Nephron progenitor cell (in vitro differentiated cells): Measurements from ENCODE around the gene GAMT.
A peak's percentile ranks its signal among the peaks of the same experiment; 100 is the strongest.
"Not testable (repeated sequence)": the region's sequence is repeated elsewhere in the genome, so short reads cannot be mapped to it uniquely, and the experiment has no call there.

ENCODE experiments used
- DNase-seq: peaks from one replicate; pipeline ENCODE4 v3.0.0; 2021
- H3K27ac Mint-ChIP-seq: 2 replicates; pipeline ENCODE4 v1.8.0; 2021; ENCODE audit warnings: mild to moderate bottlenecking, moderate library complexity, mixed read lengths
- H3K27me3 Mint-ChIP-seq: 2 replicates; pipeline ENCODE4 v1.8.0; 2021; ENCODE audit warnings: mild to moderate bottlenecking, low read depth, mixed read lengths; ENCODE audit not compliant: poor library complexity
- H3K36me3 Mint-ChIP-seq: 2 replicates; pipeline ENCODE4 v1.8.0; 2021; ENCODE audit warnings: low read depth, mixed read lengths
- H3K4me1 Mint-ChIP-seq: 2 replicates; pipeline ENCODE4 v1.8.0; 2021; ENCODE audit warnings: mixed read lengths
- H3K4me3 Mint-ChIP-seq: 2 replicates; pipeline ENCODE4 v1.8.0; 2021; ENCODE audit warnings: mild to moderate bottlenecking, moderate library complexity, mixed read lengths
- H3K9me3 Mint-ChIP-seq: 2 replicates; pipeline ENCODE4 v1.8.0; 2021; ENCODE audit warnings: mild to moderate bottlenecking, moderate library complexity, mixed read lengths
- CTCF ChIP-seq: fragments of 200-600 bp; sonication (generic); IDR thresholded peaks from 2 replicates; pipeline ENCODE4 v1.5.0; 2021; ENCODE audit warnings: antibody characterized with exemption

GAMT gene

GRCh38 chr19:1445932-1446712 lies 44.8 kb upstream of the GAMT start:
- no peaks in the 10 kb centered on the region for H3K9me3 Mint-ChIP-seq
- no peak for TF ChIP-seq CTCF
- peak; percentile 77 for DNase-seq
- H3K4me1 Mint-ChIP-seq, result peaks cover 15% of the 10 kb centered on the region
- H3K27me3 Mint-ChIP-seq, result peaks cover 70% of the 10 kb centered on the region
- peaks cover 18% of the 10 kb centered on the region for H3K36me3 Mint-ChIP-seq
- no peak overlapping the region for H3K27ac Mint-ChIP-seq
- peak overlapping the region; percentile 11 for H3K4me3 Mint-ChIP-seq

GRCh38 chr19:1445185-1445931 lies 44.0 kb upstream of the GAMT start:
- H3K36me3 Mint-ChIP-seq, result peaks cover 24% of the 10 kb centered on the region
- TF ChIP-seq CTCF, result peak; percentile 90
- H3K27ac Mint-ChIP-seq, result no peak overlapping the region
- H3K4me3 Mint-ChIP-seq, result peak overlapping the region; percentile 58
- H3K4me1 Mint-ChIP-seq, result peaks cover 17% of the 10 kb centered on the region
- DNase-seq, result peak; percentile 85
- no peaks in the 10 kb centered on the region for H3K9me3 Mint-ChIP-seq
- H3K27me3 Mint-ChIP-seq, result peaks cover 63% of the 10 kb centered on the region

- Mint-ChIP-seq H3K27ac (no peak overlapping the region), H3K27me3 (peaks cover 28% of the 10 kb centered on the region), H3K36me3 (peaks cover 24% of the 10 kb centered on the region), H3K4me3 (peak overlapping the region; percentile 18), H3K9me3 (no peaks in the 10 kb centered on the region), H3K4me1 (peaks cover 32% of the 10 kb centered on the region)
- TF ChIP-seq CTCF, result no peak
- DNase-seq, result no peak
Observed at GRCh38 chr19:1441677-1442438, 40.5 kb upstream of the GAMT start.

- Mint-ChIP-seq H3K4me1 (peaks cover 37% of the 10 kb centered on the region), H3K36me3 (peaks cover 24% of the 10 kb centered on the region), H3K27ac (no peak overlapping the region), H3K4me3 (peak overlapping the region; percentile 97), H3K9me3 (no peaks in the 10 kb centered on the region), H3K27me3 (peaks cover 24% of the 10 kb centered on the region)
- no peak for DNase-seq
- no peak for TF ChIP-seq CTCF
Observed at GRCh38 chr19:1441022-1441426, 39.7 kb upstream of the GAMT start.

GRCh38 chr19:1440418-1440801 lies 39.1 kb upstream of the GAMT start:
- DNase-seq, result no peak
- Mint-ChIP-seq H3K4me3 (peak overlapping the region; percentile 97), H3K4me1 (peaks cover 41% of the 10 kb centered on the region), H3K27me3 (peaks cover 22% of the 10 kb centered on the region), H3K27ac (no peak overlapping the region), H3K36me3 (peaks cover 28% of the 10 kb centered on the region), H3K9me3 (no peaks in the 10 kb centered on the region)
- TF ChIP-seq CTCF, result no peak

GRCh38 chr19:1439525-1440417 lies 38.4 kb upstream of the GAMT start:
- not testable (repeated sequence) for DNase-seq, H3K9me3 Mint-ChIP-seq
- Mint-ChIP-seq H3K4me3 (peak overlapping the region; percentile 97), H3K27me3 (peaks cover 18% of the 10 kb centered on the region), H3K27ac (peak overlapping the region; percentile 90), H3K36me3 (peaks cover 33% of the 10 kb centered on the region), H3K4me1 (peaks cover 43% of the 10 kb centered on the region)
